Dermis blood vessel endothelial cell (primary cell): ENCODE results near the gene ATP5PD. TPM values are rescaled to one million over a fixed set of nuclear protein-coding genes. Genes with fewer than 3 reads are reported as not detected.
A peak's percentile ranks its signal among the peaks of the same experiment; 100 is the strongest.

Experiments used
- DNase-seq: peaks from one replicate; pipeline ENCODE4 v3.0.0; 2010
- total RNA-seq: library from RNA; depleted of rRNA; stranded (reverse); fragments of >200 nt; gene quantifications from 2 replicates; pipeline ENCODE4 v1.2.3, GENCODE V29; 2014

The ATP5PD gene
- total RNA-seq: 214 and 256 TPM in 2 replicates

GRCh38 chr17:75046407-75047289, at the start of gene ATP5PD, which contains the start of gene KCTD2:
Gene ATP5PD, minus strand, starts transcription at chr17:75046969. Its CDS starts 4,319 bp downstream, at chr17:75042650.
Gene KCTD2, plus strand, starts transcription at chr17:75047225. Its CDS starts 26 bp downstream, at chr17:75047251.
- DNase-seq: peak; percentile 97

GRCh38 chr17:75096082-75096625, 49.4 kb upstream of the ATP5PD start:
- DNase-seq: peak; percentile 90

DNA sequence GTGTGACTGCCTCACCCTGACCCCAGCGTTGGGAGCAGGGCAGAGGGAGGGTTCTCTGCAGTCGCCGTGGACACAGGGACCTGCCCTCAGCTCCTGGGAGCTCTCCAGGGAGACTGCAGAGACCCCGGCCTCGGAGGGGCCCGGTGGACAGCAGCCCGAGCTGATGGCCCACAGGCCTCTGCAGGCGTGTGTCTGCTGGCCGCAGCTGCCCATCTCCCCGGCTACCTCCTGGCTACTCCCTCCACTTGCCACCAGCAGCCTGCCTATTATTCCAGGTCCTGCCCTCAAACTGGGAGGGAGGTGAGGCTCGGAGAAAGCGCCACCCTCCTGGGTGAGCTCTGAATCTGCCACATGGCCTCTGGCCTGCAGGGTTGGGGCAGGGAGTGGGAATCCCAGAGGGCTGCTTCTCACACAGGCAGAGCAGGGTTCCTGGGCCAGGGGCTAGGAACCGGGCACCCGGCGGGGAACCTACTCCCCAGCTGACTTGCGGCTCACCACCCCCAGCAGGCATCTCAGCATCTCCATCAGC, 48.2 kb upstream of the ATP5PD start:
- DNase-seq: no peak

GRCh38 chr17:75093548-75094158, 46.9 kb upstream of the ATP5PD start:
- DNase-seq: no peak

- DNase-seq: no peak
Observed at GRCh38 chr17:75091855-75092327, 45.1 kb upstream of the ATP5PD start.

DNA sequence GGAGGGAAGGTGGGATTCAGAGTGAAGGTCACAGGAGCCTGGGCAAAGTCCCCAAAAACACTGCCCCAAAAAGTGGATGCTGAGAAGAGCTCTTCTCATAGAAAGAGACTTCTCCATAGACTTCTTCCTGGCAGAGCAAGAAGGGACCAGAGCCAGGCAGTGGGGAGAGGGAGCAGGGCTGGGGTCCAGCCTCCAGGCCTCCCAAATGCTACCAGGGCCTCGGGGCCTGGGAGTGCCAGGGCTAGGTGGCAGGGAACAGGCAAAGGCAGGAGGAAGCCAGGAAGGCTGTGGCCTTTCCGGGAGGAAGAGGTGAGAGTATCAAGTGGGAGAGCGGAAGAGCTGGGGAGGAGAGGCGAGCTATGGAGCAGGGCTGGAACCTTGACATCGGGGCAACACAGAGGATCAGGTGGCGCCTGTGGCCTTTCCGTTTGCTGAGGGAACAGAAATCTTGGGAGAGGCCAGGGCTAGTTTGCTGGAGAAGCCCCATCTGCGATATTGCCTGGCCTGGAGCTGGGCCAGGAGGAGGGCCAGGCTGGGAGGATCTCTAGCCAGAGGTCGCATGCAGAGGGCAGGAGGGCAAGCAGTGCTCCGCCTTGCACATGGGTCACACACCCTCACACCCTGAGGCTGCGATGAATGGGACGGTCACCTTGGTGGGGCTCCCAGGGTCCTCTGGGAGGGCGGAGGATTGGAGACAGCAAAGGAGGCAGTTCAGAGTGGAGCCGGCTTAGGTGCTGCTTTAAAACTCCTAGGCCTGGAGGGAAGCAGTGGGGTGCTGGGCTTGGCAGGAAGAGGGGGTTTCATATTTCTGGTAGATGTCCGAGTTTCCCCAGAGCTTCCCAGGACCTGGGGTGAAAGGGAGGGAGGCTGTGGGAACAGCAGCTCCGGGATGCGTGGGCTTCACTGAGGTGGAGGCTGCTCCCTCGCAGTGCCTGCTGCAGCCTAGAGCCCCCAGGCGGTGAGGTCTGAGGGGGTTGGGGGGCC, 44.4 kb upstream of the ATP5PD start:
- DNase-seq: peak; percentile 34

- peak; percentile 71 for DNase-seq
Observed at GRCh38 chr17:75088465-75089417, 42.0 kb upstream of the ATP5PD start.

DNA sequence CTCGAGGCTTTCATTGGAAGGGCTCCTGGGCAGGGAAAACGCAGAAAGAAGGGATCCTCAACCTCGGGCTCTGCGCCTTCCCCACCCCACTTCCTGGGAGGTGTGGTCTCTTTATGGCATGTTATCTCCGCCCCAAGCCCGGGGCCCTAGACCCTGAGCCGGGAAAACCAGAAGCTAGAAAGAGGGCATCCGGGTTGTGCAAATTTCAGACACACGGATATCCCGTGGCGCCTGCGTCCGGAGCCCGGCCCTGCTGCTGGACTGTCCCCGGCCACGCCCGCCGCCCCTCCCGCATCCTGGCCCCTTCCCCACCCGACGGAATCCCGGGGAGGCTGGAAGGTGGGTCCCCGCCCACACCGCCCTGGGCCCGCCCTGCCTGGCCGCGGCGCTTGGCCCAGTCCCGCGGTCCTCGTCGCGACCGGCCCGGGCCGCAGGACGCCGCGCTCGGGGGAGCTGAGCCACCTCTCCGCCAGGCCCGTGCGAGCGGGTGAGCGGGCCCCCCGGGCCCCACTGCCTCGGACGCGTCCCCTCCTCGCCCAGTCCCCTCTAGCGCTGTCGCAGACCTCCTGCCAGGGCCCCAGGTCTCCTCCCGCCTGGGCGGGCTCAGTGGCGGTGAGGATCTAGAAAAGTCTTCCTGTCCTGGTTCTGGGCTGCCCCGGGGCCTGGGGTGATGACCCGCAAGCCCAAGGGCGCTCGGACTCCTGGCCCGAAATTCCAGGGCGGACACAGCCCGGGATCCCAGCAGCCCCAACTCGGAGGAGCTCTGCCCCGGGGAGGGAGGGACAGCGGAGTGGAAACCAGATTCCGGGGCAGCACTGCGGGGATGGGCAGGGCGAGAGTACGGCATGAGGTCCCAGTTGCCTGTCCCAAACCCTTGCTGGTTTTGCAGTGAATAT, 41.0 kb upstream of the ATP5PD start, which contains the start of gene SLC16A5:
SLC16A5 (plus strand) TSS at position 397 of the 896 bp plus-strand sequence. CDS start 5,683 bp downstream, outside the sequence.
- peak; percentile 75 for DNase-seq

GRCh38 chr17:75087182-75087557, 40.4 kb upstream of the ATP5PD start:
- DNase-seq: no peak

GRCh38 chr17:75086496-75087181, 39.9 kb upstream of the ATP5PD start:
- DNase-seq: no peak

DNA sequence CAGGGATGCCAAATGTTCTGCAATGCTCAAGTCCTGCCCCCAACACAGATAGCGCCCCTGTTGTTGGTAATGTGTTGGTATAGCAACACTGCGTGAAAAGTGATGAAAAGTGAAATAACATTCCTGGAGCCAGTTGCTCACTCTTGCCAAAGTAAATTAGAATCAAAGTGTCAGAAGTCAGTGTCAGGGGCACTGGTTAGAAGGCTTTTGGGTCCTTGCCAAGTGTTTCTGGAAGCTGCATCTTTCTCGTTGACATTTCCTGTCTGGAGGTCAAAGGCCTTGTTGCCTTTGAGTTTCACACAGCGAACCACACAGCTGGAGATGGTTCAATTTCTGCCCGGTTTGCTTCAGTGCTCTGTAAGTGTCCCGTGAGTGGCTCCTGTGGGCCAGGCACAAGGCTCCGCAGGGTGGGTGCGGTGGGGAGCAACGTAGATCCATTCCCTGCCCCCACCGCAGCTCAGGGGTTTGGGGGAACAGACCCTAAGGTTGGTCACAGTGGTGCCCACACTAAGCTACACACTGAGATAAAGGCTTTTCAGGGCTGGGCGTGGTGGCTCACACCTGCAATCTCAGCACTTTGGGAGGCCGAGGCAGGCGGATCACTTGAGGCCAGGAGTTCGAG, 37.4 kb upstream of the ATP5PD start:
- DNase-seq: peak; percentile 68

DNA sequence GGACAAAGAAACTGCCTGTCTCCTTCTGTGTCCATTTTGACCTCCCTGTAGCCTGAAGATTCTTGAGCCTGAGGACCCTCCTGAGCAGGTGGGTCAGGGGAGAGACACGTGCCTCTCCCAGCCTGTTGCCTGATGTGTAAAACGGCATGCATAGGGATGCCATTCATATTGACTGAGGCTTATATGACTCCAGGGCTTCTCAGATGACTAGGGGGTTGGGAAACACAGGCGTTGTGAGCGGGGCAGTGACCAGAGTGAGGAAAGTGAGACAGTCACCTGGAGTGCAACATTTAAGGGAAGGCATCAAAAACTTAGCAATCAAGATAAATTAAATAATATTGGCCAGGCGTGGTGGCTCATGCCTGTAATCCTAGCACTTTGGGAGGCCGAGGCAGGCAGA, 35.9 kb upstream of the ATP5PD start:
- DNase-seq: no peak

DNA sequence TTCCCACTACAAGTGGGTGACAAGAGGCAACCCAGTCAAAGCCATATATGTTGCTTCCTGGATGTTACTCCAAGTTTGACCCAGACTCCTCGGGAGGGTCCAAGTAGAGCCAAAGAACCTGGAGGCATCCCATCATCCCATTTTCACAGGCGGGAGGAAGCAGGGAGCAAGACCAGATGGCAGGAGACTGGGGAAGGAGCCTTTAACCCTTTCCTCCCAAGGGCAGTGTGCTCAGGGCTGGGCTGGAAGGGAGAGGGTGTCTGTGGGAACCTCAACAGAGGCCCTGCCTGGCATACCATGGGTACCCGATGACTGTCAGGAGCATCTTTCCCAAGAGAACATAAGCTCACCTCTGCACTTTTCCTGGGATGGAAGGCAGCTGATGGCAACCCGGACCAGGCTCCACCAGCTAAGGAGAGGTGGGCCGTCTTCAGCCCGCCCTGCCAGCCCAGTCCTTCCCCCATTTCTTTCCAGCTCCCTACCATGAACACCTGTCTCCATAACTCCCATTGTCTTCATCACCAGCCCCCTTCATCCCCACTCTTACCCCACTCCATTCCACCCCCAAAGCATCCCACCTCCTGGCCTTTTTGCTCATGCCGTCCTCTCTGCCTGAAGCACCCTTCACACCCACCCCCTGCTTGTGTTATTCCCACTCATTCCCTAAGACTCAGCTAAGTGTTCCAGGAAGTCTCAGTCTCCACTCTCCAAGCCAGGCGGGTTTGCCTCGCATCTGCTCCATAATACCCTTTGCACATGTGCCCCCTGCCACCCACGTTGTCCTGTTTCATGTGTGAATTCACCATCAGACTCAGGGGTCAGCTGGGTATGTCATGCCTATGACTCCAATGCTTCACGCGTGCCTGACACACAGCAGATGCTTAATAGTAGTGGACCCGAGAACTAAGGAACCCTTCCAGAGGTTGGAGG, 35.1 kb upstream of the ATP5PD start:
- no peak for DNase-seq

- no peak for DNase-seq
Observed at GRCh38 chr17:75079023-75079373, 32.2 kb upstream of the ATP5PD start.

DNA sequence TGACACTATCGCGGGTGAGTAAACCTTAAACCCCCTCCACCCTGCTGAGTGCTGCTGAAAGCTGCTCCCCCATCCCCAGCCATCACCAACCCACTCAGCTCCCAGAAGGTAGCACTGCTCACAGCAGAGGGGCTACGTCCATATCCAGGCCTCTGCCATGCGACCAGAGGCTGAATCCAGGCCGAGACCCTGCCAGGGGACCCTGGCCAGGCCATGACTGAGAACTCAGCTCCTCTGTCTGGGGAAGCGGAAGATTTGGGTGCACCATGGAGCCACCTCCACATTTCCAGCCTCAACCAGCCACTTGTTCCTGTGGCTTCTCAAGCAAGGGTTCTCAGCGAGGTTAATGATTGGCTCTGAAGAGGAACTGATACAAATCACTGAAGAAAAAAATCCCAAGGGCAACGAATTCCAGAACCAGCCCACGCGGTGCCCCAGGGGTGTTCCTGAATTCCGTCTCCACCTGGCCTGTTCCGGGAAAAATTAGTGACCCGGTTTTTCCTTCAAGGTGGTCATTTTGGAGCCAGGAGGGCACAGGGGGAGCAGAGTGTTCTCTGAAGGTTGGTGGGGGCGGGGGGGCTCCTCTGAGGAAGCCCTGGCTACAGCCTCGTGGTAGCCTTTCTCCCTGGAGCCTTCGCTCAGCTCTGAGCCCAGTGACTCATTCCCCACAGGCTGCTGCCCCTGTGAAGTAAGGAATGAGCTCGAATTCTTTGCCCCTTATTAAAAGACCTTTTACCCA, 31.7 kb upstream of the ATP5PD start:
- DNase-seq: peak; percentile 55

DNA sequence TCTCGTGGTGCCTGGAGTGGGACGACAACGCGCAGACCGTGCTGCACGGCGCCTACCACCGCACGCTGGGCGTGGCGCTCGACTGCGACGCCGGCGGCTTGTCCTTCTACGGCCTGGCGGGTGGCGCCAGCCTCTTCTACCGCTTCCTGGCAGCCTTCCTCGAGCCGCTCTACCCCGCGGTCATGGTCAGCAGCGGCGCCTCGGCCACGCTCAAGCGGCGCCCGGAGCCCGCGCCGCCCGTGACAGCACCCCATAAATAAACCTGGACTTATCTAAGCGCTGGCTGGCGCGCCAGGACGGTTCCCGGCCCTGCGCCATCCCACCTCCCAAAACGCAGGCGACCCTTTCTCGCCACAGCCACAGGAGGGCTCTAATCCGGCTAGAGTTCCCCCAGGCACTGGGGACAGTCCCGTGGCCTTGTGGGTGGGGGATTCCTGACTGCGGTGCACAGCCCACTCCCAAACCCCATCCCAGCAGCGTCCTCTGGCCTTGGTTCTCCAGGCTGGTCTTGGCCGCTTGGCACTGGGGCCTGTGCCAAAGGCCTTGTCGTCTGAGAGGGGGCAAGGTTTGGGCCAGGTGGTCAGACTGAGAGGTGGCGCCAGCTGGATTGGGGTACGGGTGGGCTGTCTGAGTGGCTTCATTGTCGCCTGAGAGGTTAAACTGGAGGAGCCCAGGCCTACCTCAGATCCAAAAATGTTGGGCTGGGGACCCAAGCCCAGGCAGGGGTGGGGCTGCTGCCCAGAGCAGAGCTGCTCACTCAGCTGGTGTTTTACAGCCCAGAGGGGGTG, 30.9 kb upstream of the ATP5PD start:
- DNase-seq: peak; percentile 61
